ENCODE data around the gene DDX47.

DNA sequence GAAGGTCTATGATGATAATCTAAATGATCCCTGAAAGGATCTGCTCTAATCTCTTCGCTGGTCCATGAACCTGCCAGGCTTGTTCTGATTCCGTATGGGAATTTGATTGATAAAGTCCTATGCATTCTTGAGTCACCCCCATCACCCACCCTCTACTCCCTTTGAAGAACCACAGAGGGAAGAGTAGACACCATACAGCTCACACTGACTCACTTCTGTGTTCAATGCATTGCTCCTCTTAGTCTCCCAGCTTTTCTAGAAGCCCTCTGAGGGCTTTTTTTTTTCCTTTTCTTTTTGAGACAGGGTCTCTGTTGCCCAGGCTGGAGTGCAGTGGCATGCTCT is 59.8 kb downstream of the DDX47 start:
- TF ChIP-seq, protein P1, sequence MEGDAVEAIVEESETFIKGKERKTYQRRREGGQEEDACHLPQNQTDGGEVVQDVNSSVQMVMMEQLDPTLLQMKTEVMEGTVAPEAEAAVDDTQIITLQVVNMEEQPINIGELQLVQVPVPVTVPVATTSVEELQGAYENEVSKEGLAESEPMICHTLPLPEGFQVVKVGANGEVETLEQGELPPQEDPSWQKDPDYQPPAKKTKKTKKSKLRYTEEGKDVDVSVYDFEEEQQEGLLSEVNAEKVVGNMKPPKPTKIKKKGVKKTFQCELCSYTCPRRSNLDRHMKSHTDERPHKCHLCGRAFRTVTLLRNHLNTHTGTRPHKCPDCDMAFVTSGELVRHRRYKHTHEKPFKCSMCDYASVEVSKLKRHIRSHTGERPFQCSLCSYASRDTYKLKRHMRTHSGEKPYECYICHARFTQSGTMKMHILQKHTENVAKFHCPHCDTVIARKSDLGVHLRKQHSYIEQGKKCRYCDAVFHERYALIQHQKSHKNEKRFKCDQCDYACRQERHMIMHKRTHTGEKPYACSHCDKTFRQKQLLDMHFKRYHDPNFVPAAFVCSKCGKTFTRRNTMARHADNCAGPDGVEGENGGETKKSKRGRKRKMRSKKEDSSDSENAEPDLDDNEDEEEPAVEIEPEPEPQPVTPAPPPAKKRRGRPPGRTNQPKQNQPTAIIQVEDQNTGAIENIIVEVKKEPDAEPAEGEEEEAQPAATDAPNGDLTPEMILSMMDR (conservative IDR thresholded peaks at IDR 0.05), result no peak
- TF ChIP-seq EZH2 (IDR thresholded peaks at IDR 0.05; ENCODE audit: low read depth), result no peak
